Neural cell (in vitro differentiated cells): ENCODE results near the gene OPRM1. TPM values are rescaled to one million over a fixed set of nuclear protein-coding genes. Genes with fewer than 3 reads are reported as not detected.

ENCODE experiments used
- H2AFZ ChIP-seq: fragments of 200-600, 300-800 bp; sonication (generic), shearing (Covaris generic); 2 replicates; pipeline ENCODE4 v1.6.0; 2014; ENCODE audit warnings: low read depth, mild to moderate bottlenecking, antibody characterized with exemption, low read length, moderate library complexity
- H3F3A ChIP-seq: fragments of 200-600 bp; shearing (Covaris generic); 2 replicates; pipeline ENCODE4 v1.6.1; 2016; ENCODE audit warnings: mild to moderate bottlenecking, moderate library complexity, mixed read lengths, antibody characterized with exemption, low read length; ENCODE audit not compliant: insufficient read depth, poor library complexity, severe bottlenecking
- H3K27ac ChIP-seq: fragments of 200-600, 300-800 bp; sonication (generic), shearing (Covaris generic); 2 replicates; pipeline ENCODE4 v1.5.1; 2014; ENCODE audit warnings: mild to moderate bottlenecking, low read length, moderate library complexity
- H3K27me3 ChIP-seq: fragments of 300-800, 200-600 bp; sonication (generic), shearing (Covaris generic); 2 replicates; pipeline ENCODE4 v1.6.0; 2014; ENCODE audit warnings: mild to moderate bottlenecking, low read depth, low read length, moderate library complexity; ENCODE audit not compliant: insufficient read depth
- H3K36me3 ChIP-seq: fragments of 300-800, 200-600 bp; sonication (generic), shearing (Covaris generic); 2 replicates; pipeline ENCODE4 v1.5.1; 2014; ENCODE audit warnings: mild to moderate bottlenecking, antibody characterized with exemption, low read length, moderate library complexity; ENCODE audit not compliant: insufficient read depth
- H3K4me2 ChIP-seq: fragments of 300-800, 200-600 bp; sonication (generic), shearing (Covaris generic); 2 replicates; pipeline ENCODE4 v1.6.0; 2014; ENCODE audit warnings: mild to moderate bottlenecking, low read length
- H3K4me3 ChIP-seq: fragments of 300-800, 200-600 bp; sonication (generic), shearing (Covaris generic); 2 replicates; pipeline ENCODE4 v1.5.1; 2014; ENCODE audit warnings: mild to moderate bottlenecking, low read length, moderate library complexity
- H3K79me2 ChIP-seq: fragments of 200-600 bp; shearing (Covaris generic); replicated peaks from 2 replicates; pipeline ENCODE4 v1.6.0; 2014; ENCODE audit warnings: mild to moderate bottlenecking, low read length, moderate library complexity; ENCODE audit not compliant: insufficient read depth
- H3K9ac ChIP-seq: fragments of 300-800, 200-600 bp; sonication (generic), shearing (Covaris generic); 2 replicates; pipeline ENCODE4 v1.6.1; 2016; ENCODE audit warnings: mild to moderate bottlenecking, low read length, mixed read lengths
- H3K9me2 ChIP-seq: fragments of 200-600 bp; shearing (Covaris generic); 2 replicates; pipeline ENCODE4 v1.6.1; 2016; ENCODE audit warnings: mild to moderate bottlenecking, low read length, mixed read lengths; ENCODE audit not compliant: insufficient read depth
- H3K9me3 ChIP-seq: fragments of 200-600, 300-800 bp; sonication (generic), shearing (Covaris generic); 2 replicates; pipeline ENCODE4 v1.6.1; 2016; ENCODE audit warnings: mild to moderate bottlenecking, mixed run types, low read length, moderate library complexity, mixed read lengths
- H4K20me1 ChIP-seq: fragments of 200-600 bp; shearing (Covaris generic); 2 replicates; pipeline ENCODE4 v1.6.1; 2016; ENCODE audit warnings: mild to moderate bottlenecking, mixed run types; ENCODE audit not compliant: insufficient read depth
- CTCF ChIP-seq: fragments of 450-650 bp; IDR thresholded peaks from 2 replicates; pipeline ENCODE4 v1.5.1; 2014; ENCODE audit warnings: antibody characterized with exemption, mild to moderate bottlenecking, moderate library complexity; ENCODE audit not compliant: poor library complexity, severe bottlenecking
- EP300 ChIP-seq: fragments of 450-650 bp; conservative IDR thresholded peaks from 2 replicates; pipeline ENCODE4 v1.6.1; 2014; ENCODE audit warnings: antibody characterized with exemption, mild to moderate bottlenecking, moderate library complexity; ENCODE audit not compliant: poor library complexity, severe bottlenecking
- EZH2 ChIP-seq: fragments of 200-600, 300-800 bp; shearing (Covaris generic), sonication (generic); IDR thresholded peaks from 2 replicates; pipeline ENCODE4 v1.6.1; 2014; ENCODE audit warnings: antibody characterized with exemption, low read length, borderline replicate concordance, mild to moderate bottlenecking; ENCODE audit not compliant: insufficient read depth, poor library complexity, severe bottlenecking
- MXI1 ChIP-seq: fragments of 450-650 bp; conservative IDR thresholded peaks from 2 replicates; pipeline ENCODE4 v1.6.1; 2014; ENCODE audit warnings: antibody characterized with exemption, mild to moderate bottlenecking; ENCODE audit not compliant: poor library complexity, severe bottlenecking
- POLR2AphosphoS5 ChIP-seq: IDR thresholded peaks from 2 replicates; pipeline ENCODE4 v1.6.1; 2012
- RAD21 ChIP-seq: fragments of 450-650 bp; conservative IDR thresholded peaks from 2 replicates; pipeline ENCODE4 v1.6.1; 2014; ENCODE audit warnings: antibody characterized with exemption, mild to moderate bottlenecking, moderate library complexity
- REST ChIP-seq: IDR thresholded peaks from 2 replicates; pipeline ENCODE4 v1.6.1; 2012; ENCODE audit warnings: borderline replicate concordance
- SMC3 ChIP-seq: fragments of 450-650 bp; conservative IDR thresholded peaks from 2 replicates; pipeline ENCODE4 v1.6.1; 2014; ENCODE audit warnings: antibody characterized with exemption, mild to moderate bottlenecking, moderate library complexity; ENCODE audit not compliant: poor library complexity
- TAF1 ChIP-seq: IDR thresholded peaks from 2 replicates; pipeline ENCODE4 v1.6.1; 2012; ENCODE audit warnings: low read depth
- polyA plus RNA-seq: library from polyadenylated mRNA; depleted of rRNA; stranded (reverse); fragments of >200 nt; gene quantifications from 2 replicates; pipeline ENCODE4 v1.2.3, GENCODE V29; 2014

Gene OPRM1
- polyA plus RNA-seq, 1 donor from 2014 or later = 1.5 TPM

- Histone ChIP-seq H3K9ac (no peak overlapping the region), H3K4me2 (no peak overlapping the region), H3K9me2 (no peaks in the 10 kb centered on the region), H3K79me2 (no peaks in the 10 kb centered on the region), H3K4me3 (no peak overlapping the region), H3K27me3 (no peaks in the 10 kb centered on the region), H3K27ac (peak overlapping the region; percentile 75), H3K36me3 (no peaks in the 10 kb centered on the region), H4K20me1 (no peaks in the 10 kb centered on the region), H2AFZ (no peak overlapping the region), H3K9me3 (peaks cover 7% of the 10 kb centered on the region), H3F3A (no peaks in the 10 kb centered on the region)
- no peak for TF ChIP-seq TAF1
- TF ChIP-seq RAD21 = no peak
- TF ChIP-seq SMC3 = no peak
- no peak for TF ChIP-seq EP300
- TF ChIP-seq POLR2AphosphoS5 = no peak
- TF ChIP-seq EZH2 = no peak
- TF ChIP-seq MXI1 = no peak
- no peak for TF ChIP-seq REST
- TF ChIP-seq CTCF = no peak
Observed at GRCh38 chr6:154187203-154187602, 148.2 kb downstream of the OPRM1 start.

DNA sequence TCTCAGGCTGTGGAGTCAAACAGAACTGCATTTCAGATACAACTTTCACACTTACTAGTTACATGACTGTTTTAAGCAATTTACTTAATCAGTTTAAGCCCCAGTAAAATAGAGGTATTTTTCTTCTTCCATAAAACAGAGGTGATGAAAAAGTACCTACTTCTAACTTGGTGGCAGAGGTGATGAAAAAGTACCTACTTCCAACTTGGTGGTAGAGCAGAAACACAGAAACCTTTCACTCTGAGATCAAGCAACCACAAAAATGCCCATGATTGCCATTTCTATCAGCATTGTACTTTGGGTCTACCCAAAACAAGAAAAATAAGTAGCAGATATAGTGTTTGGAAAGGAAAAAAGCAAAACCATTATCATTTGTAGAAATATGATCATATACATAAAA, 148.7 kb downstream of the OPRM1 start:
- Histone ChIP-seq H3K36me3 (no peaks in the 10 kb centered on the region), H4K20me1 (no peaks in the 10 kb centered on the region), H3K4me3 (no peak overlapping the region), H3K9me2 (no peaks in the 10 kb centered on the region), H3K79me2 (no peaks in the 10 kb centered on the region), H3K9ac (no peak overlapping the region), H3K27me3 (no peaks in the 10 kb centered on the region), H3F3A (no peaks in the 10 kb centered on the region), H3K9me3 (peaks cover 7% of the 10 kb centered on the region), H3K27ac (no peak overlapping the region), H2AFZ (no peak overlapping the region), H3K4me2 (no peak overlapping the region)
- TF ChIP-seq POLR2AphosphoS5 (no peak), CTCF (no peak), TAF1 (no peak), EZH2 (no peak), REST (no peak)
